GM12878 (cell line): ENCODE measurements around the gene RABL3. TPM values are rescaled to one million over a fixed set of nuclear protein-coding genes. Genes with fewer than 3 reads are reported as not detected.

ENCODE experiments used
- ATAC-seq: fragments of 200-7000 bp; cut with Tn5 transposase; 3 replicates; pipeline ENCODE4 v1.9.1; 2020; ENCODE audit warnings: mild to moderate bottlenecking, moderate library complexity
- BruUV-seq: library from RNA; stranded (reverse); fragments of 400-500 nt; replicated peaks from 2 replicates; lab custom pipeline; 2021; lab: Mats Ljungman, UMichigan
- CTCF ChIA-PET: fragments of 300-600 bp; sonication (Branson Sonifier 250); formaldehyde crosslinking; extraction: SDS; loops from one replicate; lab custom pipeline; 2021; ENCODE audit warnings: inconsistent platforms; lab: Yijun Ruan, JAX
- POLR2A ChIA-PET: fragments of 350-600 bp; formaldehyde crosslinking; extraction: SDS; loops from one replicate; lab custom pipeline; 2021; ENCODE audit warnings: inconsistent platforms; lab: Charles Lee
- RAD21 ChIA-PET: fragments of 300-600 bp; sonication (Branson Sonifier 250); formaldehyde crosslinking; loops from one replicate; lab custom pipeline; 2023; ENCODE audit warnings: antibody characterized with exemption; ENCODE audit not compliant: unreplicated experiment; lab: Charles Lee
- SMC1A ChIA-PET: fragments of 300-600 bp; sonication (Branson Sonifier 250); formaldehyde crosslinking; loops from one replicate; lab custom pipeline; 2023; ENCODE audit not compliant: unreplicated experiment, uncharacterized antibody; lab: Charles Lee
- DNase-seq: peaks from one replicate; pipeline ENCODE4 v3.0.0-alpha.2; 2011; ENCODE audit warnings: low read depth, low spot score
- FAIRE-seq: peaks from 3 replicates; lab custom pipeline; 2011; peaks lifted over from hg19 to GRCh38; lab: Jason Lieb, UNC
- H2AFZ ChIP-seq: 2 replicates; pipeline ENCODE4 v1.6.0; 2011; ENCODE audit warnings: low read depth, low read length, control low read depth; ENCODE audit not compliant: control insufficient read depth
- H3K27ac ChIP-seq: 2 replicates; pipeline ENCODE4 v1.5.1; 2011; ENCODE audit warnings: control low read depth; ENCODE audit not compliant: control insufficient read depth, insufficient read depth
- H3K27me3 ChIP-seq, 2 experiments: replicated peaks in 1 of 2; 2 replicates each; pipeline versions ENCODE4 v1.6.0 to v1.6.1; 2011; ENCODE audit warnings: low read length in 1 of 2; ENCODE audit not compliant: control insufficient read depth in 2 of 2, insufficient read depth in 2 of 2
- H3K36me3 ChIP-seq, 2 experiments: 2 replicates each; pipeline ENCODE4 v1.5.1; 2011; ENCODE audit warnings: low read length in 1 of 2; ENCODE audit not compliant: control insufficient read depth in 2 of 2, insufficient read depth in 2 of 2
- H3K4me1 ChIP-seq: 2 replicates; pipeline ENCODE4 v1.6.1; 2011; ENCODE audit warnings: mild to moderate bottlenecking, low read length, moderate library complexity, mixed read lengths; ENCODE audit not compliant: control insufficient read depth, insufficient read depth
- H3K4me2 ChIP-seq: 2 replicates; pipeline ENCODE4 v1.6.0; 2011; ENCODE audit warnings: control low read depth; ENCODE audit not compliant: control insufficient read depth, insufficient read depth
- H3K4me3 ChIP-seq: fragments of 200-600 bp; sonication (generic); 2 replicates; pipeline ENCODE4 v1.5.1; 2016
- H3K79me2 ChIP-seq: 2 replicates; pipeline ENCODE4 v1.6.0; 2011; ENCODE audit warnings: low read length; ENCODE audit not compliant: control insufficient read depth, insufficient read depth
- H3K9ac ChIP-seq: 2 replicates; pipeline ENCODE4 v1.8.0; 2011; ENCODE audit warnings: low read length, control low read depth, mixed read lengths; ENCODE audit not compliant: control insufficient read depth, insufficient read depth
- H3K9me3 ChIP-seq: replicated peaks from 3 replicates; pipeline ENCODE4 v1.5.1; 2011; ENCODE audit warnings: mild to moderate bottlenecking, low read length; ENCODE audit not compliant: control insufficient read depth, insufficient read depth
- H4K20me1 ChIP-seq: 2 replicates; pipeline ENCODE4 v1.6.0; 2011; ENCODE audit not compliant: control insufficient read depth, insufficient read depth
- HDGF ChIP-seq: fragments of 450-650 bp; IDR thresholded peaks from 2 replicates; pipeline ENCODE4 v1.6.1; 2016; ENCODE audit warnings: antibody characterized with exemption
- NFYA ChIP-seq: IDR thresholded peaks from 2 replicates; pipeline ENCODE4 v1.6.1; 2011; ENCODE audit warnings: low read depth, mild to moderate bottlenecking, low read length, improper control_type of control experiment, borderline replicate concordance
- PKNOX1 ChIP-seq: fragments of 450-650 bp; IDR thresholded peaks from 2 replicates; pipeline ENCODE4 v1.6.1; 2016; ENCODE audit warnings: mild to moderate bottlenecking
- POLR2AphosphoS5 ChIP-seq: IDR thresholded peaks from 2 replicates; pipeline ENCODE4 v1.6.1; 2011; ENCODE audit warnings: mild to moderate bottlenecking, low read length, inconsistent platforms
- RAD21 ChIP-seq: IDR thresholded peaks from 2 replicates; pipeline ENCODE4 v1.6.1; 2011; ENCODE audit warnings: mild to moderate bottlenecking, low read depth, low read length, moderate library complexity; ENCODE audit not compliant: insufficient read depth
- RFX5 ChIP-seq: IDR thresholded peaks from 2 replicates; pipeline ENCODE4 v1.6.1; 2011; ENCODE audit warnings: low read depth, low read length, improper control_type of control experiment
- RUNX3 ChIP-seq: IDR thresholded peaks from 2 replicates; pipeline ENCODE4 v1.6.1; 2012; ENCODE audit warnings: low read length, inconsistent platforms
- SIX5 ChIP-seq: IDR thresholded peaks from 2 replicates; pipeline ENCODE4 v1.6.1; 2011; ENCODE audit warnings: mild to moderate bottlenecking, low read depth, low read length, moderate library complexity; ENCODE audit not compliant: severe bottlenecking
- STAT3 ChIP-seq: IDR thresholded peaks from 2 replicates; pipeline ENCODE4 v1.6.1; 2011; ENCODE audit warnings: low read depth, low read length, improper control_type of control experiment
- USF1 ChIP-seq: IDR thresholded peaks from 2 replicates; pipeline ENCODE4 v1.6.1; 2011; ENCODE audit warnings: borderline replicate concordance, low read depth, mild to moderate bottlenecking, moderate library complexity, mixed read lengths, low read length; ENCODE audit not compliant: insufficient read depth; ENCODE audit errors: extremely low read length
- ZNF24 ChIP-seq: fragments of 450-650 bp; IDR thresholded peaks from 2 replicates; pipeline ENCODE4 v1.6.1; 2017; ENCODE audit warnings: antibody characterized with exemption, mild to moderate bottlenecking
- ZNF384 ChIP-seq: IDR thresholded peaks from 2 replicates; pipeline ENCODE4 v1.6.1; 2012; ENCODE audit warnings: low read depth, mild to moderate bottlenecking, low read length, improper control_type of control experiment, borderline replicate concordance
- ZNF622 ChIP-seq: fragments of 450-650 bp; IDR thresholded peaks from 2 replicates; pipeline ENCODE4 v1.6.1; 2017; ENCODE audit warnings: mild to moderate bottlenecking, inconsistent platforms
- ZNF687 ChIP-seq: fragments of 450-650 bp; IDR thresholded peaks from 2 replicates; pipeline ENCODE4 v1.6.1; 2017; ENCODE audit warnings: mild to moderate bottlenecking, moderate library complexity
- WGBS: methylation state at CpG from one replicate; pipeline ENCODE4 v1.1.6; 2016; ENCODE audit warnings: low lambda C conversion rate; ENCODE audit not compliant: insufficient replicate concordance, insufficient coverage; ENCODE audit errors: missing lambda C conversion rate; 5-methylcytosine and 5-hydroxymethylcytosine counted together
- in situ Hi-C: fragments of 300-500 bp; cut with MboI; formaldehyde crosslinking; loops from 9 replicates; pipeline ENCODE4 v1.14.3; 2018; ENCODE audit warnings: mixed read lengths
- intact Hi-C: fragments of 100-400 bp; cut with micrococcal nuclease; formaldehyde crosslinking; loops from one replicate; pipeline ENCODE4 v1.14.2; 2022; ENCODE audit not compliant: unreplicated experiment
- polyA plus RNA-seq, 11 experiments: library from polyadenylated mRNA; depleted of rRNA in 4 of 11; unstranded in 6 of 11; stranded (reverse) in 5 of 11; fragments of >200 nt; fragmentation: Nextera tagmentation in 4 of 11; fragmentation: Illumina TruSeq in 1 of 11; extraction: Ambion mirVana in 4 of 11; extraction: Trizol in 1 of 11; gene quantifications; 1 replicate in 1 of 11; 2 replicates in 10 of 11; pipeline versions ENCODE4 v1.2.1 to v1.2.3, GENCODE V29; 2011 to 2016; ENCODE audit warnings: inconsistent platforms in 2 of 11, missing spikeins in 2 of 11, low read depth in 1 of 11
- total RNA-seq, 4 experiments: library from RNA; depleted of rRNA in 3 of 4; stranded (reverse); fragments of >200 nt in 3 of 4; fragmentation: Illumina TruSeq in 1 of 4; extraction: Trizol in 1 of 4; gene quantifications; 2 replicates each; pipeline versions ENCODE4 v1.2.1 to v1.2.3, GENCODE V29; 2013 to 2021

RABL3 gene
- total and polyA plus RNA-seq, 10 of the 15 experiments (the other 5 are each of a cell fraction or from before 2014, with no cell fraction given) = 10.5 to 38.0 (median 25.2) TPM

- Histone ChIP-seq H4K20me1 (no peaks in the 10 kb centered on the region), H3K9me3 (no peaks in the 10 kb centered on the region; the same call in 2 of the 3 replicates), H3K27me3 (no peaks in the 10 kb centered on the region), H3K4me3 (no peak overlapping the region), H3K4me2 (no peak overlapping the region), H3K4me1 (peaks cover 8% of the 10 kb centered on the region), H3K9ac (no peak overlapping the region), H2AFZ (no peak overlapping the region), H3K79me2 (no peaks in the 10 kb centered on the region), H3K36me3 (peaks cover 1 to 3% of the 10 kb centered on the region in 2 experiments; a peak in 2 of 4 replicates), H3K27ac (no peak overlapping the region)
- DNase-seq (no peak), FAIRE-seq (no peak), ATAC-seq (no peak)
- POLR2A ChIA-PET = no interaction called here
- RAD21 ChIA-PET = interaction anchor here (0.6 to 2.9 kb wide), 2 partner anchors 14 to 16 kb away, joined by 3 to 8 read pairs; no protein-coding TSS in a partner anchor
- CTCF ChIA-PET = interaction anchor here (1.7 kb wide), 1 partner anchor 13 kb away, joined by 5 read pairs; no protein-coding TSS in a partner anchor
- in situ Hi-C loops = no loop called here
- SMC1A ChIA-PET = interaction anchor here (1.1 to 3.0 kb wide), 7 partner anchors 9 to 100 kb away, joined by 3 to 15 read pairs (median 3); no protein-coding TSS in a partner anchor
- WGBS = 91% methylated on average over 3 of the region's 3 CpGs
- TF ChIP-seq HDGF = no peak
- no peak for TF ChIP-seq RUNX3
- TF ChIP-seq SIX5 = no peak
- TF ChIP-seq ZNF24 = no peak
- no peak for TF ChIP-seq RAD21
- TF ChIP-seq ZNF687 = no peak
- TF ChIP-seq USF1 = no peak
- TF ChIP-seq ZNF622 = no peak
- TF ChIP-seq STAT3 = no peak
- no peak for TF ChIP-seq POLR2AphosphoS5
- no peak for TF ChIP-seq RFX5
- no peak for TF ChIP-seq ZNF384
- TF ChIP-seq PKNOX1 = no peak
- no peak for TF ChIP-seq NFYA
- BruUV-seq = no TSS peak
- intact Hi-C loops = no loop called here
Measured at GRCh38 chr3:120778776-120779175, 36.5 kb upstream of the RABL3 start.
